H1 (cell line): ENCODE results near the gene ATOH1. TPM values are rescaled to one million over a fixed set of nuclear protein-coding genes. Genes with fewer than 3 reads are reported as not detected.

Experiments used
- CTCF ChIA-PET: fragments of 300-600 bp; sonication (Branson Sonifier 250); formaldehyde crosslinking; loops from one replicate; lab custom pipeline; 2021; ENCODE audit not compliant: partially characterized antibody; lab: Charles Lee
- POLR2A ChIA-PET: fragments of 300-600 bp; sonication (Branson Sonifier 250); formaldehyde crosslinking; loops from one replicate; lab custom pipeline; 2021; ENCODE audit warnings: inconsistent platforms; ENCODE audit not compliant: partially characterized antibody; lab: Charles Lee
- DNase-seq, 2 experiments: peaks; one replicate each; pipeline versions ENCODE4 v3.0.0 to v3.0.0-alpha.2; 2010 to 2022; ENCODE audit warnings: low spot score in 2 of 2, low read depth in 1 of 2, mixed read lengths in 1 of 2
- FAIRE-seq: peaks from 2 replicates; lab custom pipeline; 2011; peaks lifted over from hg19 to GRCh38; lab: Jason Lieb, UNC
- H2AFZ ChIP-seq: 2 replicates; pipeline ENCODE4 v1.8.1; 2012; ENCODE audit warnings: low read length, inconsistent platforms
- H2AK5ac ChIP-seq: 2 replicates; pipeline ENCODE4 v1.6.1; 2013; ENCODE audit warnings: low read depth, low read length
- H2BK120ac ChIP-seq: replicated peaks from 2 replicates; pipeline ENCODE3; 2013; ENCODE audit warnings: low read depth, low read length, inconsistent platforms
- H2BK12ac ChIP-seq: 2 replicates; pipeline ENCODE4 v1.6.1; 2013; ENCODE audit warnings: low read depth, low read length
- H2BK15ac ChIP-seq: 2 replicates; pipeline ENCODE4 v1.6.1; 2013; ENCODE audit warnings: low read length
- H2BK20ac ChIP-seq: 2 replicates; pipeline ENCODE4 v1.6.1; 2013; ENCODE audit warnings: low read length
- H2BK5ac ChIP-seq: 2 replicates; pipeline ENCODE4 v1.6.1; 2013; ENCODE audit warnings: low read depth, low read length
- H3K14ac ChIP-seq: 2 replicates; pipeline ENCODE4 v1.6.1; 2013; ENCODE audit warnings: inconsistent platforms; ENCODE audit not compliant: insufficient read length
- H3K18ac ChIP-seq: 2 replicates; pipeline ENCODE4 v1.6.1; 2013; ENCODE audit warnings: low read length; ENCODE audit errors: extremely low read depth
- H3K23ac ChIP-seq: 2 replicates; pipeline ENCODE4 v1.6.1; 2013; ENCODE audit warnings: inconsistent platforms; ENCODE audit not compliant: insufficient read length
- H3K23me2 ChIP-seq: 2 replicates; pipeline ENCODE4 v1.6.1; 2013; ENCODE audit warnings: low read depth, low read length
- H3K27ac ChIP-seq: 2 replicates; pipeline ENCODE4 v1.6.1; 2011; ENCODE audit warnings: low read depth, low read length, inconsistent platforms
- H3K27me3 ChIP-seq, 4 experiments: replicated peaks in 1 of 4; 1 replicate in 1 of 4; 2 replicates in 3 of 4; pipeline versions ENCODE4 v1.6.1 to v1.8.1; 2011 to 2013; ENCODE audit warnings: low read length in 3 of 4, mild to moderate bottlenecking in 3 of 4, inconsistent platforms in 2 of 4, mixed read lengths in 2 of 4, moderate library complexity in 1 of 4; ENCODE audit not compliant: control insufficient read depth in 3 of 4, insufficient read depth in 3 of 4; ENCODE audit errors: extremely low read depth in 1 of 4
- H3K36me3 ChIP-seq, 4 experiments: 2 replicates each; pipeline versions ENCODE4 v1.6.1 to v1.8.1; 2011 to 2013; ENCODE audit warnings: mild to moderate bottlenecking in 4 of 4, low read length in 3 of 4, moderate library complexity in 2 of 4, control low read depth in 1 of 4, inconsistent platforms in 1 of 4; ENCODE audit not compliant: insufficient read depth in 4 of 4, control insufficient read depth in 2 of 4
- H3K4ac ChIP-seq: replicated peaks from 2 replicates; pipeline ENCODE3; 2013; ENCODE audit warnings: low read length, low read depth, mixed read lengths, inconsistent platforms; ENCODE audit not compliant: insufficient read length
- H3K4me1 ChIP-seq, 4 experiments: replicated peaks in 1 of 4; 1 replicate in 1 of 4; 2 replicates in 3 of 4; pipeline versions ENCODE4 v1.6.1 to v1.8.1; 2011 to 2013; ENCODE audit warnings: low read length in 3 of 4, inconsistent platforms in 2 of 4, mixed read lengths in 1 of 4; ENCODE audit not compliant: insufficient read depth in 4 of 4, control insufficient read depth in 3 of 4
- H3K4me2 ChIP-seq, 2 experiments: 2 replicates each; pipeline versions ENCODE4 v1.6.1 to v1.8.1; 2011 to 2013; ENCODE audit warnings: low read depth in 2 of 2, low read length in 2 of 2, control low read depth in 1 of 2, inconsistent platforms in 1 of 2, mild to moderate bottlenecking in 1 of 2; ENCODE audit not compliant: insufficient read depth in 1 of 2
- H3K4me3 ChIP-seq, 4 experiments: fragments of 200-600, 300-600 bp in 1 of 4; sonication (generic), shearing (Covaris generic), sonication (Bioruptor Twin) in 1 of 4; 2 replicates each; pipeline versions ENCODE4 v1.5.1 to v1.8.1; 2011 to 2016; ENCODE audit warnings: low read length in 4 of 4, low read depth in 3 of 4, control low read depth in 2 of 4, inconsistent platforms in 2 of 4, mild to moderate bottlenecking in 2 of 4, mixed read lengths in 1 of 4, moderate library complexity in 1 of 4; ENCODE audit not compliant: insufficient read depth in 2 of 4; ENCODE audit errors: extremely low read depth in 1 of 4
- H3K56ac ChIP-seq: replicated peaks from 2 replicates; pipeline ENCODE3; 2013; ENCODE audit warnings: low read depth, mild to moderate bottlenecking, mixed read lengths, low read length, inconsistent platforms; ENCODE audit not compliant: insufficient read length
- H3K79me1 ChIP-seq: 2 replicates; pipeline ENCODE4 v1.6.1; 2013; ENCODE audit warnings: low read depth, low read length, control low read depth
- H3K79me2 ChIP-seq, 2 experiments: 2 replicates each; pipeline versions ENCODE4 v1.6.1 to v1.8.1; 2012 to 2013; ENCODE audit warnings: low read length in 2 of 2, mild to moderate bottlenecking in 2 of 2, inconsistent platforms in 1 of 2; ENCODE audit not compliant: insufficient read depth in 2 of 2, control insufficient read depth in 1 of 2
- H3K9ac ChIP-seq, 4 experiments: replicated peaks in 1 of 4; 1 replicate in 1 of 4; 2 replicates in 3 of 4; pipeline versions ENCODE4 v1.6.1 to v1.8.1; 2011 to 2013; ENCODE audit warnings: low read depth in 3 of 4, low read length in 3 of 4, control low read depth in 2 of 4, mild to moderate bottlenecking in 2 of 4, moderate library complexity in 2 of 4, inconsistent platforms in 1 of 4; ENCODE audit errors: extremely low read depth in 1 of 4
- H3K9me3 ChIP-seq, 2 experiments: 2 replicates each; pipeline versions ENCODE4 v1.6.1 to v1.8.1; 2012 to 2013; ENCODE audit warnings: mild to moderate bottlenecking in 2 of 2, moderate library complexity in 2 of 2, control low read depth in 1 of 2, inconsistent platforms in 1 of 2, low read depth in 1 of 2, low read length in 1 of 2, mixed read lengths in 1 of 2; ENCODE audit not compliant: insufficient read depth in 2 of 2
- H4K20me1 ChIP-seq, 2 experiments: replicated peaks in 1 of 2; 2 replicates each; pipeline versions ENCODE3 to v1.8.1; 2011 to 2013; ENCODE audit warnings: inconsistent platforms in 2 of 2, low read length in 2 of 2, mild to moderate bottlenecking in 1 of 2; ENCODE audit not compliant: insufficient read depth in 2 of 2, control insufficient read depth in 1 of 2
- H4K5ac ChIP-seq: 2 replicates; pipeline ENCODE4 v1.6.1; 2013; ENCODE audit warnings: low read length, low read depth, mixed read lengths, inconsistent platforms; ENCODE audit not compliant: insufficient read length
- H4K8ac ChIP-seq: 2 replicates; pipeline ENCODE4 v1.8.0; 2013; ENCODE audit warnings: mild to moderate bottlenecking, moderate library complexity, low read length, inconsistent platforms; ENCODE audit not compliant: insufficient read depth; ENCODE audit errors: extremely low read depth
- H4K91ac ChIP-seq: replicated peaks from 2 replicates; pipeline ENCODE3; 2013; ENCODE audit warnings: low read length, mixed read lengths, inconsistent platforms; ENCODE audit not compliant: insufficient read length
- CTCF ChIP-seq, 3 experiments: IDR thresholded peaks; 1 replicate in 2 of 3; 2 replicates in 1 of 3; pipeline versions ENCODE4 v1.5.1 to v1.6.1; 2011; ENCODE audit warnings: low read length in 3 of 3, mild to moderate bottlenecking in 3 of 3, inconsistent platforms in 2 of 3, low read depth in 1 of 3, moderate library complexity in 1 of 3; ENCODE audit not compliant: insufficient read depth in 1 of 3; ENCODE audit errors: control extremely low read depth in 1 of 3
- HDAC2 ChIP-seq, 2 experiments: fragments of 300-600 bp in 1 of 2; sonication (generic) in 1 of 2; IDR thresholded peaks; 2 replicates each; pipeline ENCODE4 v1.6.1; 2011 to 2012; ENCODE audit warnings: low read depth in 2 of 2, low read length in 2 of 2, mild to moderate bottlenecking in 2 of 2, moderate library complexity in 2 of 2, borderline replicate concordance in 1 of 2, inconsistent platforms in 1 of 2
- KDM1A ChIP-seq: fragments of 200-600, 300-600 bp; sonication (generic); IDR thresholded peaks from 2 replicates; pipeline ENCODE4 v1.7.1; 2016; ENCODE audit warnings: mild to moderate bottlenecking, low read length, borderline replicate concordance
- PHF8 ChIP-seq: fragments of 200-600 bp; sonication (generic); conservative IDR thresholded peaks from 2 replicates; pipeline ENCODE4 v1.7.1; 2012; ENCODE audit warnings: low read depth, mild to moderate bottlenecking, inconsistent platforms, low read length, moderate library complexity
- RBBP5 ChIP-seq: IDR thresholded peaks from 2 replicates; pipeline ENCODE4 v1.7.1; 2012; ENCODE audit warnings: low read depth, mild to moderate bottlenecking, inconsistent platforms, low read length, moderate library complexity, borderline replicate concordance
- TAF7 ChIP-seq: optimal IDR thresholded peaks from 2 replicates; pipeline ENCODE3; 2011; ENCODE audit warnings: low read depth, mild to moderate bottlenecking, inconsistent platforms, low read length, moderate library complexity, borderline replicate concordance
- USF2 ChIP-seq: IDR thresholded peaks from 2 replicates; pipeline ENCODE4 v1.6.1; 2011; ENCODE audit warnings: low read length, improper control_type of control experiment
- WGBS, 2 experiments: shearing (Covaris generic) in 1 of 2; methylation state at CpG; one replicate each; pipeline versions ENCODE4 v1.1.6 to v1.1.7; 2013 to 2015; ENCODE audit warnings: low lambda C conversion rate in 2 of 2, mixed read lengths in 2 of 2, inconsistent platforms in 1 of 2, low coverage in 1 of 2, missing lambda C conversion rate in 1 of 2; ENCODE audit not compliant: insufficient replicate concordance in 2 of 2, insufficient coverage in 1 of 2, insufficient read length in 1 of 2; ENCODE audit errors: extremely low coverage in 1 of 2, missing lambda C conversion rate in 1 of 2; 5-methylcytosine and 5-hydroxymethylcytosine counted together
- polyA plus RNA-seq, 7 experiments: library from polyadenylated mRNA; depleted of rRNA in 3 of 7; stranded (reverse) in 5 of 7; unstranded in 2 of 7; fragments of >200 nt in 5 of 7; fragments of 200-250 nt in 2 of 7; gene quantifications; 1 replicate in 5 of 7; 2 replicates in 1 of 7; 4 replicates in 1 of 7; pipeline versions ENCODE4 v1.2.1 to v1.2.3, GENCODE V29; 2011 to 2013; ENCODE audit warnings: missing spikeins in 2 of 7, mixed read lengths in 2 of 7
- total RNA-seq: library from RNA; stranded (reverse); fragmentation: NEBNext Ultra II Directional; extraction: Animal tissue kit (Norgen Biotek cat#: 25700); gene quantifications from 2 replicates; pipeline ENCODE4 v1.2.1, GENCODE V29; 2021

The ATOH1 gene
- total and polyA plus RNA-seq, 2 of the 8 experiments (the other 6 are each of a cell fraction or from before 2014, with no cell fraction given) = 0.12 to 0.76 TPM

GRCh38 chr4:93867416-93868001, 39.0 kb downstream of the ATOH1 start:
- no peaks in the 10 kb centered on the region for H4K20me1 ChIP-seq
- no peaks in the 10 kb centered on the region for H3K23me2 ChIP-seq
- TF ChIP-seq TAF7 (no peak), KDM1A (no peak), USF2 (no peak), PHF8 (no peak), HDAC2 (IDR thresholded peaks at IDR 0.05; ENCODE audit: borderline replicate concordance in 1 of 2, low read depth in 2 of 2, low read length in 2 of 2) (no peak), RBBP5 (no peak), CTCF (IDR thresholded peaks at IDR 0.05; ENCODE audit: control extremely low read depth in 1 of 3, insufficient read depth in 1 of 3, low read depth in 1 of 3, low read length in 3 of 3) (no peak)
- 94% methylated on average over 7 of the region's 7 CpGs; no CpG with 5 or more reads in 1 of the 2 experiments for WGBS, 2 experiments
- H3K4ac ChIP-seq = no peak overlapping the region
- no peak overlapping the region for H3K4me2 ChIP-seq
- H3K56ac ChIP-seq = no peak overlapping the region
- no peak overlapping the region for H3K14ac ChIP-seq
- no peak overlapping the region for H3K23ac ChIP-seq
- H3K36me3 ChIP-seq = no peaks in the 10 kb centered on the region
- H2AK5ac ChIP-seq = no peak overlapping the region
- no peak overlapping the region for H2BK120ac ChIP-seq
- H2BK15ac ChIP-seq = no peak overlapping the region
- no peaks in the 10 kb centered on the region for H3K27me3 ChIP-seq
- no peak overlapping the region for H4K5ac ChIP-seq
- no peaks in the 10 kb centered on the region for H3K79me1 ChIP-seq
- H3K9me3 ChIP-seq = no peaks in the 10 kb centered on the region
- no peaks in the 10 kb centered on the region for H3K4me1 ChIP-seq
- no peak overlapping the region for H4K91ac ChIP-seq
- no peak for DNase-seq
- ChIA-PET CTCF (interaction anchor here (1.1 kb wide), 1 partner anchor 57 kb away, joined by 3 read pairs; no protein-coding TSS in a partner anchor), POLR2A (no interaction called here)
- no peaks in the 10 kb centered on the region for H3K79me2 ChIP-seq
- no peak overlapping the region for H2BK5ac ChIP-seq
- H2BK20ac ChIP-seq = no peak overlapping the region
- H3K18ac ChIP-seq = no peak overlapping the region
- H3K4me3 ChIP-seq = no peak overlapping the region
- no peak overlapping the region for H2BK12ac ChIP-seq
- H4K8ac ChIP-seq = no peak overlapping the region
- no peak for FAIRE-seq
- H2AFZ ChIP-seq = no peak overlapping the region
- H3K27ac ChIP-seq = no peak overlapping the region
- H3K9ac ChIP-seq = no peak overlapping the region
